K562 (cell line): ENCODE results near the gene BTAF1. TPM values are rescaled to one million over a fixed set of nuclear protein-coding genes. Genes with fewer than 3 reads are reported as not detected.

Source experiments
- ATAC-seq: fragments of 200-7000 bp; cut with Tn5 transposase; 3 replicates; pipeline ENCODE4 v1.9.1; 2020; ENCODE audit warnings: moderate library complexity
- BruUV-seq: library from RNA; stranded (reverse); fragments of 400-500 nt; replicated peaks from 2 replicates; lab custom pipeline; 2021; lab: Mats Ljungman, UMichigan
- CTCF ChIA-PET: fragments of 300-600 bp; formaldehyde crosslinking; extraction: SDS; loops from one replicate; lab custom pipeline; 2021; ENCODE audit warnings: low intra/inter-chr PET ratio; lab: Yijun Ruan, JAX
- POLR2A ChIA-PET: fragments of 300-600, 350-650 bp; sonication (Branson Sonifier 250); formaldehyde crosslinking; extraction: SDS; loops from one replicate; lab custom pipeline; 2021; ENCODE audit warnings: antibody characterized with exemption, inconsistent platforms; lab: Yijun Ruan, JAX
- DNase-seq, 4 experiments: peaks; one replicate each; pipeline versions ENCODE4 v3.0.0 to v3.0.0-alpha.2; 2011 to 2018; ENCODE audit warnings: low spot score in 3 of 4, mixed read lengths in 3 of 4; ENCODE audit errors: extremely low read depth in 1 of 4
- FAIRE-seq: peaks from 2 replicates; lab custom pipeline; 2011; peaks lifted over from hg19 to GRCh38; lab: Jason Lieb, UNC
- H2AFZ ChIP-seq: 2 replicates; pipeline ENCODE4 v1.6.0; 2011; ENCODE audit warnings: low read depth, low read length, control low read depth, inconsistent platforms
- H3K27ac ChIP-seq: fragments of 200-600 bp; 3 replicates; pipeline ENCODE4 v1.8.0; 2011; ENCODE audit warnings: low read depth, mild to moderate bottlenecking, control low read depth, inconsistent platforms, low read length, moderate library complexity, mixed read lengths; ENCODE audit errors: extremely low read depth
- H3K27me3 ChIP-seq, 2 experiments: fragments of 300-600 bp in 1 of 2; 2 replicates in 1 of 2; 3 replicates in 1 of 2; pipeline versions ENCODE4 v1.6.0 to v1.8.0; 2011; ENCODE audit warnings: inconsistent platforms in 2 of 2, low read length in 2 of 2, mild to moderate bottlenecking in 1 of 2, mixed read lengths in 1 of 2, moderate library complexity in 1 of 2; ENCODE audit not compliant: control insufficient read depth in 2 of 2, insufficient read depth in 2 of 2
- H3K36me3 ChIP-seq: fragments of 300-600 bp; 3 replicates; pipeline ENCODE4 v1.8.0; 2011; ENCODE audit warnings: mild to moderate bottlenecking, low read length, inconsistent platforms; ENCODE audit not compliant: control insufficient read depth, insufficient read depth
- H3K4me1 ChIP-seq, 2 experiments: fragments of 200-600 bp in 1 of 2; replicated peaks in 1 of 2; 2 replicates in 1 of 2; 3 replicates in 1 of 2; pipeline versions ENCODE4 v1.5.1 to v1.8.0; 2011; ENCODE audit warnings: inconsistent platforms in 2 of 2, low read length in 2 of 2, mild to moderate bottlenecking in 1 of 2, mixed read lengths in 1 of 2, moderate library complexity in 1 of 2; ENCODE audit not compliant: control insufficient read depth in 2 of 2, insufficient read depth in 2 of 2
- H3K4me2 ChIP-seq: 2 replicates; pipeline ENCODE4 v1.6.1; 2011; ENCODE audit warnings: low read length, control low read depth, inconsistent platforms, mixed read lengths; ENCODE audit not compliant: insufficient read depth
- H3K4me3 ChIP-seq: fragments of 200-600 bp; sonication (generic), shearing (Covaris generic); 2 replicates; pipeline ENCODE4 v1.5.1; 2016; ENCODE audit warnings: control low read depth, inconsistent platforms
- H3K79me2 ChIP-seq: fragments of 200-600 bp; 3 replicates; pipeline ENCODE4 v1.8.0; 2011; ENCODE audit warnings: low read length, inconsistent platforms; ENCODE audit not compliant: control insufficient read depth, insufficient read depth
- H3K9ac ChIP-seq, 2 experiments: 2 replicates each; pipeline versions ENCODE4 v1.6.0 to v1.6.1; 2011; ENCODE audit warnings: low read depth in 2 of 2, low read length in 2 of 2, control low read depth in 1 of 2, inconsistent platforms in 1 of 2, mild to moderate bottlenecking in 1 of 2, mixed read lengths in 1 of 2; ENCODE audit not compliant: insufficient read depth in 1 of 2
- H3K9me1 ChIP-seq: one replicate; pipeline ENCODE4 v1.6.0; 2011; ENCODE audit warnings: inconsistent platforms, mild to moderate bottlenecking, low read length, moderate library complexity; ENCODE audit not compliant: control insufficient read depth, insufficient read depth
- H3K9me3 ChIP-seq: replicated peaks from 2 replicates; pipeline ENCODE4 v1.5.1; 2011; ENCODE audit warnings: low read depth, low read length, inconsistent platforms; ENCODE audit not compliant: control insufficient read depth, insufficient read depth
- H4K20me1 ChIP-seq: replicated peaks from 2 replicates; pipeline ENCODE4 v1.6.1; 2011; ENCODE audit warnings: low read length, inconsistent platforms, mixed read lengths; ENCODE audit not compliant: control insufficient read depth, insufficient read depth
- CXXC5 ChIP-seq: fragments of 250-450 bp; sonication (Bioruptor Pico); IDR thresholded peaks from 2 replicates; pipeline ENCODE4 v1.8.0; 2022; ENCODE audit warnings: inconsistent platforms, mild to moderate bottlenecking, moderate library complexity
- DMBX1 ChIP-seq: fragments of 250-450 bp; sonication (Bioruptor Pico); IDR thresholded peaks from 2 replicates; pipeline ENCODE4 v1.8.0; 2022; ENCODE audit warnings: inconsistent platforms, mild to moderate bottlenecking, moderate library complexity, borderline replicate concordance
- GATAD2A ChIP-seq: fragments of 450-650 bp; IDR thresholded peaks from 2 replicates; pipeline ENCODE4 v1.6.1; 2017
- NR3C1 ChIP-seq: sonication (generic); formaldehyde crosslinking; IDR thresholded peaks from 2 replicates; pipeline ENCODE4 v1.8.1; 2022; ENCODE audit warnings: missing genetic modification reagents
- PHF21A ChIP-seq: fragments of 450-650 bp; IDR thresholded peaks from 2 replicates; pipeline ENCODE4 v1.6.1; 2017; ENCODE audit warnings: low read depth, borderline replicate concordance
- POLR2AphosphoS2 ChIP-seq: IDR thresholded peaks from 2 replicates; pipeline ENCODE4 v1.6.1; 2012; ENCODE audit warnings: low read length, improper control_type of control experiment
- SMAD1 ChIP-seq: fragments of 150-350 bp; IDR thresholded peaks from 2 replicates; pipeline ENCODE4 v1.6.1; 2014; ENCODE audit warnings: low read length, low read depth; ENCODE audit not compliant: partially characterized antibody
- SPI1 ChIP-seq: IDR thresholded peaks from 2 replicates; pipeline ENCODE4 v1.6.1; 2011; ENCODE audit warnings: low read depth, low read length, control low read depth, borderline replicate concordance
- WGBS: fragments of 100-300 bp; shearing (Covaris generic); methylation state at CpG from one replicate; pipeline ENCODE4 v1.1.6; 2016; ENCODE audit warnings: low coverage, mixed read lengths; ENCODE audit not compliant: insufficient coverage; ENCODE audit errors: missing lambda C conversion rate; 5-methylcytosine and 5-hydroxymethylcytosine counted together
- in situ Hi-C: fragments of 300-500 bp; cut with MboI; formaldehyde crosslinking; loops from 4 replicates; pipeline ENCODE4 v1.15.0; 2018; ENCODE audit warnings: inconsistent platforms, mixed read lengths
- intact Hi-C: fragments of 100-400 bp; cut with micrococcal nuclease; formaldehyde crosslinking; loops from 2 replicates; pipeline ENCODE4 v1.14.2; 2022
- polyA plus RNA-seq, 8 experiments: library from polyadenylated mRNA; depleted of rRNA in 4 of 8; stranded (reverse) in 5 of 8; unstranded in 3 of 8; fragments of >200 nt; fragmentation: Nextera tagmentation in 2 of 8; fragmentation: Illumina TruSeq in 1 of 8; extraction: Ambion mirVana in 2 of 8; extraction: Trizol in 1 of 8; gene quantifications; 2 replicates each; pipeline versions ENCODE4 v1.2.1 to v1.2.3, GENCODE V29; 2011 to 2014; ENCODE audit warnings: inconsistent platforms in 1 of 8, missing spikeins in 1 of 8
- total RNA-seq, 7 experiments: library from RNA; depleted of rRNA in 6 of 7; stranded (reverse); fragments of >200 nt in 6 of 7; fragmentation: Illumina TruSeq in 2 of 7; extraction: Trizol in 2 of 7; gene quantifications; 2 replicates each; pipeline versions ENCODE4 v1.2.1 to v1.2.3, GENCODE V29; 2011 to 2021; ENCODE audit warnings: low replicate concordance in 1 of 7
- TF ChIP-seq, protein P1 (sequence below): fragments of 250-450 bp; sonication (Bioruptor Pico); IDR thresholded peaks from 2 replicates; pipeline ENCODE4 v1.5.0; 2020; ENCODE audit warnings: mild to moderate bottlenecking, borderline replicate concordance
- TF ChIP-seq, protein P2 (sequence below): sonication (generic); formaldehyde crosslinking; IDR thresholded peaks from 2 replicates; pipeline ENCODE4 v1.8.1; 2023; ENCODE audit warnings: mild to moderate bottlenecking, missing genetic modification reagents
- TF ChIP-seq, protein P3 (sequence below), 2 experiments: IDR thresholded peaks; 2 replicates each; pipeline ENCODE4 v1.6.1; 2011; ENCODE audit warnings: borderline replicate concordance in 1 of 2, control low read depth in 1 of 2, low read depth in 1 of 2, low read length in 1 of 2, mild to moderate bottlenecking in 1 of 2, mixed read lengths in 1 of 2, moderate library complexity in 1 of 2; ENCODE audit not compliant: insufficient read depth in 1 of 2, insufficient read length in 1 of 2, poor library complexity in 1 of 2, severe bottlenecking in 1 of 2; ENCODE audit errors: extremely low read depth in 1 of 2
- TF ChIP-seq, protein P4 (sequence below): fragments of 250-450 bp; sonication (Bioruptor Pico); IDR thresholded peaks from 2 replicates; pipeline ENCODE4 v1.5.0; 2022; ENCODE audit warnings: mild to moderate bottlenecking

The BTAF1 gene
- total and polyA plus RNA-seq, 9 of the 15 experiments (the other 6 are each of a cell fraction or from before 2014, with no cell fraction given), result 6.6 to 70.7 (median 30.5) TPM

DNA sequence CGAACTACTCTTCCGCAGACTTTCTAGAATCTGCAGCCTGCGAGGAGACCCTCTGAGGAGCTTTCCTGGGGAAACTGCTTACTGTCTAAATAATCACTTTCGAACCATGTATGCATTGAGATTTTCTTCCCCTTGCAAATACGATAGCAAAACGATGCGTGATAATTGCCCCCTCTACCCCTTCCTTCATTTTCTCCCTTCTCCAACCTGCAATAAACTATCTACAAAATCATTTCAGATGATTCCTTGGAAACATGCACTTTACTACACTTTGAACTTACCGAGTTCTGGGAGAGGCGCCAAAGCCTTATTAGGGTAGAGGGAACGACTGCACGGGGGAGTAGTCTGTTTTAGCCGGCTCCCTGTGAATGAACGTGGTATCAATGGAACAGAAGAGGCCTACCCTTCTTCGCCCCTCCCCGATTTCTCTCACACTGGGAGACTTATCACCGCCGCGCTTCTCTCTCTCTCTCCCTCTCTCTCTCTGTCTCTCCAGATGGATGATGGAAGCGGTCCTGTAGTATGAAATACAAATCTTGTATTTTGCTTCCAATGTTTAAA, 14.4 kb upstream of the BTAF1 start, which contains the start of gene FGFBP3:
TSS of gene FGFBP3 (minus strand) at position 370 of the 561 bp plus-strand sequence. CDS start 517 bp downstream, outside the sequence.
- Histone ChIP-seq H3K27me3 (no peaks in the 10 kb centered on the region), H3K9me3 (no peaks in the 10 kb centered on the region), H3K4me2 (peak within 1 kb of the TSS; percentile 81), H3K27ac (peak within 1 kb of the TSS; percentile 50; the same call in 1 of the 3 replicates), H3K9me1 (no peaks in the 10 kb centered on the region), H3K4me1 (peaks cover 0 to 10% of the 10 kb centered on the region in 2 experiments; a peak in 2 of 5 replicates), H2AFZ (peak within 1 kb of the TSS; percentile 95), H3K79me2 (peaks cover 7% of the 10 kb centered on the region; the same call in 1 of the 3 replicates), H4K20me1 (no peaks in the 10 kb centered on the region), H3K9ac (peak within 1 kb of the TSS; percentile 65 to 91), H3K36me3 (no peaks in the 10 kb centered on the region), H3K4me3 (peak within 1 kb of the TSS; percentile 74)
- POLR2A ChIA-PET, result interaction anchor here (0.8 to 1.5 kb wide), 2 partner anchors 12 to 15 kb away, joined by 3 to 4 read pairs; partner anchors contain the start of gene BTAF1
- FAIRE-seq (peak; percentile 56), DNase-seq (peak; percentile 42 to 76 (median 54)), ATAC-seq (peak; percentile 68)
- no TSS peak for BruUV-seq
- intact Hi-C loops (loop anchor here (2.0 to 10.0 kb wide), 3 partner anchors 42 to 524 kb away; no protein-coding TSS in a partner anchor), in situ Hi-C loops (loop anchor here (25.0 kb wide), 2 partner anchors 622 to 997 kb away; partner anchors contain the start of gene ANKRD1)
- CTCF ChIA-PET, result interaction anchor here (1.0 to 1.5 kb wide), 2 partner anchors 151 to 416 kb away, joined by 3 to 4 read pairs; no protein-coding TSS in a partner anchor
- 0% methylated on average over 14 of the region's 19 CpGs for WGBS
- TF ChIP-seq, protein P1, sequence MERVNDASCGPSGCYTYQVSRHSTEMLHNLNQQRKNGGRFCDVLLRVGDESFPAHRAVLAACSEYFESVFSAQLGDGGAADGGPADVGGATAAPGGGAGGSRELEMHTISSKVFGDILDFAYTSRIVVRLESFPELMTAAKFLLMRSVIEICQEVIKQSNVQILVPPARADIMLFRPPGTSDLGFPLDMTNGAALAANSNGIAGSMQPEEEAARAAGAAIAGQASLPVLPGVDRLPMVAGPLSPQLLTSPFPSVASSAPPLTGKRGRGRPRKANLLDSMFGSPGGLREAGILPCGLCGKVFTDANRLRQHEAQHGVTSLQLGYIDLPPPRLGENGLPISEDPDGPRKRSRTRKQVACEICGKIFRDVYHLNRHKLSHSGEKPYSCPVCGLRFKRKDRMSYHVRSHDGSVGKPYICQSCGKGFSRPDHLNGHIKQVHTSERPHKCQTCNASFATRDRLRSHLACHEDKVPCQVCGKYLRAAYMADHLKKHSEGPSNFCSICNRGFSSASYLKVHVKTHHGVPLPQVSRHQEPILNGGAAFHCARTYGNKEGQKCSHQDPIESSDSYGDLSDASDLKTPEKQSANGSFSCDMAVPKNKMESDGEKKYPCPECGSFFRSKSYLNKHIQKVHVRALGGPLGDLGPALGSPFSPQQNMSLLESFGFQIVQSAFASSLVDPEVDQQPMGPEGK (CRISPR knock-in tag), result no peak
- TF ChIP-seq, protein P2, sequence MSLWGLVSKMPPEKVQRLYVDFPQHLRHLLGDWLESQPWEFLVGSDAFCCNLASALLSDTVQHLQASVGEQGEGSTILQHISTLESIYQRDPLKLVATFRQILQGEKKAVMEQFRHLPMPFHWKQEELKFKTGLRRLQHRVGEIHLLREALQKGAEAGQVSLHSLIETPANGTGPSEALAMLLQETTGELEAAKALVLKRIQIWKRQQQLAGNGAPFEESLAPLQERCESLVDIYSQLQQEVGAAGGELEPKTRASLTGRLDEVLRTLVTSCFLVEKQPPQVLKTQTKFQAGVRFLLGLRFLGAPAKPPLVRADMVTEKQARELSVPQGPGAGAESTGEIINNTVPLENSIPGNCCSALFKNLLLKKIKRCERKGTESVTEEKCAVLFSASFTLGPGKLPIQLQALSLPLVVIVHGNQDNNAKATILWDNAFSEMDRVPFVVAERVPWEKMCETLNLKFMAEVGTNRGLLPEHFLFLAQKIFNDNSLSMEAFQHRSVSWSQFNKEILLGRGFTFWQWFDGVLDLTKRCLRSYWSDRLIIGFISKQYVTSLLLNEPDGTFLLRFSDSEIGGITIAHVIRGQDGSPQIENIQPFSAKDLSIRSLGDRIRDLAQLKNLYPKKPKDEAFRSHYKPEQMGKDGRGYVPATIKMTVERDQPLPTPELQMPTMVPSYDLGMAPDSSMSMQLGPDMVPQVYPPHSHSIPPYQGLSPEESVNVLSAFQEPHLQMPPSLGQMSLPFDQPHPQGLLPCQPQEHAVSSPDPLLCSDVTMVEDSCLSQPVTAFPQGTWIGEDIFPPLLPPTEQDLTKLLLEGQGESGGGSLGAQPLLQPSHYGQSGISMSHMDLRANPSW (CRISPR knock-in tag), result no peak
- TF ChIP-seq POLR2AphosphoS2 (no peak), PHF21A (peak; percentile 32; the same call in 1 of the 2 replicates), NR3C1 (no peak), CXXC5 (CRISPR knock-in tag) (peak; percentile 2; the same call in 1 of the 2 replicates), GATAD2A (no peak), SPI1 (no peak), DMBX1 (CRISPR knock-in tag) (no peak), SMAD1 (no peak)
- TF ChIP-seq, protein P3, sequence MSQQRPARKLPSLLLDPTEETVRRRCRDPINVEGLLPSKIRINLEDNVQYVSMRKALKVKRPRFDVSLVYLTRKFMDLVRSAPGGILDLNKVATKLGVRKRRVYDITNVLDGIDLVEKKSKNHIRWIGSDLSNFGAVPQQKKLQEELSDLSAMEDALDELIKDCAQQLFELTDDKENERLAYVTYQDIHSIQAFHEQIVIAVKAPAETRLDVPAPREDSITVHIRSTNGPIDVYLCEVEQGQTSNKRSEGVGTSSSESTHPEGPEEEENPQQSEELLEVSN (IDR thresholded peaks at IDR 0.05; ENCODE audit: borderline replicate concordance in 1 of 2, extremely low read depth in 1 of 2, insufficient read depth in 1 of 2, insufficient read length in 1 of 2, low read depth in 1 of 2, low read length in 1 of 2, poor library complexity in 1 of 2, severe bottlenecking in 1 of 2), result peak in 1 of 2 experiments; percentile 7
- TF ChIP-seq, protein P4, sequence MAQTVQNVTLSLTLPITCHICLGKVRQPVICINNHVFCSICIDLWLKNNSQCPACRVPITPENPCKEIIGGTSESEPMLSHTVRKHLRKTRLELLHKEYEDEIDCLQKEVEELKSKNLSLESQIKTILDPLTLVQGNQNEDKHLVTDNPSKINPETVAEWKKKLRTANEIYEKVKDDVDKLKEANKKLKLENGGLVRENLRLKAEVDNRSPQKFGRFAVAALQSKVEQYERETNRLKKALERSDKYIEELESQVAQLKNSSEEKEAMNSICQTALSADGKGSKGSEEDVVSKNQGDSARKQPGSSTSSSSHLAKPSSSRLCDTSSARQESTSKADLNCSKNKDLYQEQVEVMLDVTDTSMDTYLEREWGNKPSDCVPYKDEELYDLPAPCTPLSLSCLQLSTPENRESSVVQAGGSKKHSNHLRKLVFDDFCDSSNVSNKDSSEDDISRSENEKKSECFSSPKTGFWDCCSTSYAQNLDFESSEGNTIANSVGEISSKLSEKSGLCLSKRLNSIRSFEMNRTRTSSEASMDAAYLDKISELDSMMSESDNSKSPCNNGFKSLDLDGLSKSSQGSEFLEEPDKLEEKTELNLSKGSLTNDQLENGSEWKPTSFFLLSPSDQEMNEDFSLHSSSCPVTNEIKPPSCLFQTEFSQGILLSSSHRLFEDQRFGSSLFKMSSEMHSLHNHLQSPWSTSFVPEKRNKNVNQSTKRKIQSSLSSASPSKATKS (CRISPR knock-in tag), result no peak
